Testis (tissue), 2 donors: Measurements from ENCODE around the gene DAZAP2.

Source experiments
- CTCF ChIP-seq, 3 experiments: fragments of 450-650 bp in 2 of 3; fragments of 200-600 bp in 1 of 3; sonication (generic) in 1 of 3; IDR thresholded peaks; one replicate each; pipeline ENCODE4 v1.5.1; 2016 to 2019; ENCODE audit warnings: antibody characterized with exemption in 3 of 3, mild to moderate bottlenecking in 2 of 3, moderate library complexity in 1 of 3
- POLR2A ChIP-seq: fragments of 450-650 bp; IDR thresholded peaks from one replicate; pipeline ENCODE4 v1.6.1; 2017; ENCODE audit warnings: antibody characterized with exemption, mild to moderate bottlenecking, moderate library complexity

- TF ChIP-seq CTCF (IDR thresholded peaks at IDR 0.05) (no peak), POLR2A (no peak)
These were observed 46.3 kb upstream of the DAZAP2 start for GRCh38 chr12:51192284-51192671.
